Lower leg skin (tissue), 4 donors: ENCODE measurements around the gene PDXK. TPM values are rescaled to one million over a fixed set of nuclear protein-coding genes. Genes with fewer than 3 reads are reported as not detected.

Experiments used
- DNase-seq, 2 donors: peaks; one replicate each; pipeline ENCODE4 v3.0.0-alpha.2; 2019; ENCODE audit warnings: low spot score in 2 of 2
- H3K4me3 ChIP-seq: fragments of 200-600 bp; sonication (generic); 2 replicates; pipeline ENCODE4 v1.5.1; 2017; ENCODE audit warnings: mild to moderate bottlenecking, low read depth; ENCODE audit not compliant: poor library complexity, severe bottlenecking
- POLR2A ChIP-seq, 2 donors: fragments of 450-650 bp; IDR thresholded peaks; one replicate each; pipeline ENCODE4 v1.6.1; 2016 to 2017; ENCODE audit warnings: antibody characterized with exemption in 2 of 2, mild to moderate bottlenecking in 1 of 2, moderate library complexity in 1 of 2
- WGBS, 2 donors: methylation state at CpG; one replicate each; pipeline ENCODE4 v1.1.5; 2018; 5-methylcytosine and 5-hydroxymethylcytosine counted together
- intact Hi-C: fragments of 100-400 bp; cut with DNase I; formaldehyde crosslinking; loops from one replicate; pipeline ENCODE4 v1.15.0; 2023; ENCODE audit warnings: low total_unique reads
- total RNA-seq, 4 donors: library from RNA; depleted of rRNA; stranded (reverse); fragments of >200 nt; gene quantifications; one replicate each; pipeline ENCODE4 v1.1.0, GENCODE V29; 2016
- TF ChIP-seq, protein P1 (sequence below), 3 donors: fragments of 450-650 bp; IDR thresholded peaks; one replicate each; pipeline ENCODE4 v1.5.1; 2016; ENCODE audit warnings: antibody characterized with exemption in 3 of 3, mild to moderate bottlenecking in 3 of 3, moderate library complexity in 2 of 3

PDXK gene
- total RNA-seq, 4 donors from 2014 or later = 19.5 to 55.6 (median 42.1) TPM

DNA sequence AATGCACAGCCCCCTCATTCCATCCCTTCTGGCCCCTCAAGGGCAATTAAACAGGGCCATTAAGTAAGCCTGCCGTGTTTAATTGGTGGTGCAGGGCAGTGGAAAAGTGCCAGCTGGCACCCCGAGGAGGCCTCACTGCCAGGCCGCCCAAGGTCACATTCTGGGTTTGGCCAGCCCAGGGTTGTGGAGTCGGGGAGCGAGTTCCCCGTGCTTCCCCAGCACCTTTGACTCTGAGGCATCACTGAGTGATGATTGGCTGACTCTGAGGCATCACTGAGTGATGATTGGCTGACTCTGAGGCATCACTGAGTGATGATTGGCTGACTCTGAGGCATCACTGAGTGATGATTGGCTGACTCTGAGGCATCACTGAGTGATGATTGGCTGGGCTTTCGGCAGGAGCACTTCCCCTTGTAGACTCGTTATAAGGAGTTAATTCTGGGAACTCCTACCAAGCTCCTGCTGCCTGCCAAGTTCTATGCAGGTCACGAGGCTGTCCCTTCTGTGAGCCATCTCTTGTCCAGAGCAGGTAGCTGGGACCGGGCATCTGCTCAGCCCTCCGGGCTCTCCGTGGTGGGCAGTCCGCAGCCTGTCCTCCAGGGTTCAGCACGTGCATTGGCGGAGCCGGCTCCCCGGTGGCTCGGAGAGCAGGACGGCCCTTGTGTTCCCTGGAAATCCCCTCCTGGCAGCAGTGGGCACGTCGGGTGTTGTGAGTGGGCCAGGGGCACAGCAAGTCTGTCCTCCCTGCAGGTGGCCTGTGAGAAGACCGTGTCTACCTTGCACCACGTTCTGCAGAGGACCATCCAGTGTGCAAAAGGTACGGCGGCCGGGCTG, 36.2 kb downstream of the PDXK start:
- intact Hi-C loops = no loop called here
- WGBS, 2 donors = 83 to 86% methylated on average over 25 to 26 of the region's 26 CpGs
- TF ChIP-seq POLR2A (IDR thresholded peaks at IDR 0.05) = no peak
- TF ChIP-seq, protein P1, sequence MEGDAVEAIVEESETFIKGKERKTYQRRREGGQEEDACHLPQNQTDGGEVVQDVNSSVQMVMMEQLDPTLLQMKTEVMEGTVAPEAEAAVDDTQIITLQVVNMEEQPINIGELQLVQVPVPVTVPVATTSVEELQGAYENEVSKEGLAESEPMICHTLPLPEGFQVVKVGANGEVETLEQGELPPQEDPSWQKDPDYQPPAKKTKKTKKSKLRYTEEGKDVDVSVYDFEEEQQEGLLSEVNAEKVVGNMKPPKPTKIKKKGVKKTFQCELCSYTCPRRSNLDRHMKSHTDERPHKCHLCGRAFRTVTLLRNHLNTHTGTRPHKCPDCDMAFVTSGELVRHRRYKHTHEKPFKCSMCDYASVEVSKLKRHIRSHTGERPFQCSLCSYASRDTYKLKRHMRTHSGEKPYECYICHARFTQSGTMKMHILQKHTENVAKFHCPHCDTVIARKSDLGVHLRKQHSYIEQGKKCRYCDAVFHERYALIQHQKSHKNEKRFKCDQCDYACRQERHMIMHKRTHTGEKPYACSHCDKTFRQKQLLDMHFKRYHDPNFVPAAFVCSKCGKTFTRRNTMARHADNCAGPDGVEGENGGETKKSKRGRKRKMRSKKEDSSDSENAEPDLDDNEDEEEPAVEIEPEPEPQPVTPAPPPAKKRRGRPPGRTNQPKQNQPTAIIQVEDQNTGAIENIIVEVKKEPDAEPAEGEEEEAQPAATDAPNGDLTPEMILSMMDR (IDR thresholded peaks at IDR 0.05) = no peak

DNA sequence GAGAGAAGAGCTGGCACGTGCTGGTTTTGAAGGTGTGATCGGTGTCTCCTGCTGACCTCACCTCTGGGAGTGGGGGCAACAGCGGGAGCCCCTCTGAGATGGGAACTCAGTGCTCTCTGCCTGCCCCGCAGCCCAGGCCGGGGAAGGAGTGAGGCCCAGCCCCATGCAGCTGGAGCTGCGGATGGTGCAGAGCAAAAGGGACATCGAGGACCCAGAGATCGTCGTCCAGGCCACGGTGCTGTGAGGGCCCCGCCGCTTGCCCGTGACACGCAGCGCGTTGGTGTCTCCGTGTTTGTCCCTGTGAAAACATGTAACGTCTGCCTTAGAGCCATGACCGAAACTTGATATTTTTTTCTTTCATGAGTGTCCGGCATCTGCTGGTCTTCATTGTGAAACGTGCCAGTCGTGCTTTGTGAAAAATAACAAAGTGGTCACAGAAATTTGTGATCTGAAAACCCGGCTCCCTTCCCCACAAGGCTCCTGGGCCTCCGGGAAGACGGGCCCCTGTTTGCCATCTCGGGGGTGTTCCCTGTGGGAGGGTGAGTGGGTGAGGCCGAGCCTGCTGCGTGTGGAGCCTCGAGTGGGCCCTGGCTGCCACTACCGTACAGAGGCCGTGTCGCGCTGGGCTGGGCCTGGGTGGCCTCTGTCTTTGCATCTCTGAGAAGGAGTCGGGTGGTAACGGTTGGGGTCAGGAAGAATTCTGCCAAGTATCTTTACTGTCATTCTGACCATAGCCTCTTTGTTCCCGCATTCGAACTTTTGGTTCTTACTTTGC, 37.1 kb downstream of the PDXK start:
- TF ChIP-seq, protein P1 (IDR thresholded peaks at IDR 0.05) = no peak
- TF ChIP-seq POLR2A (IDR thresholded peaks at IDR 0.05) = no peak
- intact Hi-C loops = no loop called here
- WGBS, 2 donors = 94 to 97% methylated on average over 37 of the region's 37 CpGs
- no peak overlapping the region for H3K4me3 ChIP-seq
- DNase-seq = no peak

More for the DNA sequence above, 36.2 kb downstream of the PDXK start:
- DNase-seq = no peak
- no peak overlapping the region for H3K4me3 ChIP-seq

DNA sequence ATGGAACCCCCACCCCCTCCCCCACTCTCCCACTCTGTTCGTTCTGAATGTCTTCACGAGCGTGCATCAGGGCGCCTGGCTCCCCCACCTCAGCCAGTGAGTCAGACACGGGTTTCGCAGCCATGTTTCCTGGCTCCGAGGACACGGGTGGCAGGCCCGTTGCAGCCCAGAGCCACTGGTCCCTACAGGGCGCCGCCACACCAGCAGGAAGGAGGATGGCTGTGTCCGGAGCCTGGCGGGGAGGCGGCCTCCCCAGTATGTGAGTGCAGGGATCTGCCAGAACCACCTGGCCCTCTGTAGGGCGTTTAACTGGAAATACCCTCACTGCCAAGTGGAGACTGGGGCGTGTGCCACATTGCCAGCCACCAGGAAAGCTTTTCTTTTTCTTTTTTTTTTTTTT, 38.7 kb downstream of the PDXK start:
- intact Hi-C loops = no loop called here
- WGBS, 2 donors = 49 to 64% methylated on average over 11 to 14 of the region's 16 CpGs
- DNase-seq = no peak
- H3K4me3 ChIP-seq = no peak overlapping the region
- no peak for TF ChIP-seq POLR2A (IDR thresholded peaks at IDR 0.05)
- TF ChIP-seq, protein P1 (IDR thresholded peaks at IDR 0.05) = no peak

DNA sequence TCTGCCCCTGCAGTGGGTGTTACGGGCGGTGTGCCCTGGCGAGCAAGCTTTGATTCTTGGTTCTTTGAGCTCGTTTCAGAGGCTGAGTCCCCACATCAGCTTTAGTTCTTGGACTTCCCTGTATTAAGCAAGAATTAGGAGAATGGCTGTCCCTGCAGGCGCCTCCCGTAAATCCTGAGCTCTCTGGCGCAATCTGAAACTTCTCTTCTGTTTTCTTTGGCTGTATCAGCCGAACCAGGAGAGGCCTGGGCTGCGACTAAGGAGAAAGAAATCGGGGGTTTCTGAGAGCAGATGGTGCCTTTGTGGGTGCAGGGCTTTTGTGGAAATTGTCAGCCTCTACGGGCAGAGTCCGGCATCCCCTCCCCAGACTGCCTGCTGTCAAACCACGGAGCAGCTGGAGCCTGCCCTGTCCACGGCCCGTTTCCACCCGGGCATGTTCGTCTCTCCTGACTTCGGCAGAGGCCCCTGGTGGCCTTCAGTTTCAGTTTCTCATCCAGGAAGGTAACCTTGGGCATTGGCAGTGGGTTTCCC, 39.2 kb downstream of the PDXK start:
- intact Hi-C loops = no loop called here
- no peak for DNase-seq
- WGBS, 2 donors = 50 to 53% methylated on average over 18 of the region's 18 CpGs
- TF ChIP-seq, protein P1 (IDR thresholded peaks at IDR 0.05) = no peak
- TF ChIP-seq POLR2A (IDR thresholded peaks at IDR 0.05) = no peak
- no peak overlapping the region for H3K4me3 ChIP-seq

DNA sequence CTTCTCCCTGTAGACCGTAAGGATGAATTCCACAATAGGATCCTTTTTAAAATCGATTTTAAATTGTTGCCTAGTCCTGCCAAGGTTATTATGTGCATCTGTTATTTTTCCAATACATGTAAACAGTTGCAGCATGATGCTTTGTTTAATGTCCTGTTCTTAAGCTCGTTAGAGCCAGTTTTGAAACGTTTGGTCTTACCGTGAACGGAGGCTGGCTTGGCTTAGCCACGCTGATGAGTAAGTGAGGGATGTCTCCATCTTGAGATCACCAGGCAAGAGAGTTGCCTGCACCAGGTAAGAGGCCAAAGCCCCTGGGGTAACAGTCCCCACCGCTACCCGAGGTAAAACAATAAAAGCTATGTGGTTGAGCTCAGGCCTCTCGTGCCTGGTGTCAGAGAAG, 39.9 kb downstream of the PDXK start:
- WGBS, 2 donors = 51 to 55% methylated on average over 10 of the region's 10 CpGs
- H3K4me3 ChIP-seq = no peak overlapping the region
- DNase-seq = no peak
- intact Hi-C loops = no loop called here
- no peak for TF ChIP-seq POLR2A (IDR thresholded peaks at IDR 0.05)
- TF ChIP-seq, protein P1 (IDR thresholded peaks at IDR 0.05) = no peak
